Smooth muscle cell of the brain vasculature (primary cell): ENCODE data around the gene CAPZA3.
"Not testable (repeated sequence)": the region's sequence is repeated elsewhere in the genome, so short reads cannot be mapped to it uniquely, and the experiment has no call there.

ENCODE experiments used
- DNase-seq: peaks from one replicate; pipeline ENCODE4 v3.0.0-alpha.2; 2012; ENCODE audit warnings: low read depth, low spot score

CAPZA3 gene

DNA sequence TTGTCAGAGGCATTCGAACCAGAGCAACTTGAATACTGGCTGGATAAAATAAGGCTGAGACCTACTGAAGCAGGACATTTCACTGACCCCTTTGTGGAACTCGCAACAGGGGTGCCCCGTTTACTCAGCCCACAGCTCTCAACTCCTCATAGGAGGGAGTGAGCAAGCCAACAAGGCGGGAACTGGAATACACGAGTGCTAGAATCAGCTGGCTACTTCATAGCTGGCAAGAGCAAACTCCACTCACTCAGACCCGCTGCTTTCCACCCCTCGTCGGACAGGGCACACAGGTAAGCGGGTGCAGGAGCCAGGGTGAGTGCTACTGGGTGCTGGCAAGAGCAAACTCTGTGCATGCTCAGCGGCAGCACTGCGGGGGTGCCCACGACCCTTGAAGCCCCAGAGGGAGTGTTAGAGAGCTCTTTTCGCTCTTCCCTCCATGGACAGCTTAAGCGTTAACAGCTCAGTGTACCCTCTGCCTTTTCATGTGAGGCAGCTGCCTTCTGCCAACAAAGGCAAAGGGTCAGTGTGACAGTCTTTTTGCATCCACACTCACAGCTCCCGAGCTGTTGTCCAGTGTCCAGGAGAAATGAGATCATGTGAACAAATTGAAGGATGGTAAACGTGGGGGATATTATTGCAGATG lies 15.7 kb downstream of the CAPZA3 start:
- DNase-seq, result no peak

DNA sequence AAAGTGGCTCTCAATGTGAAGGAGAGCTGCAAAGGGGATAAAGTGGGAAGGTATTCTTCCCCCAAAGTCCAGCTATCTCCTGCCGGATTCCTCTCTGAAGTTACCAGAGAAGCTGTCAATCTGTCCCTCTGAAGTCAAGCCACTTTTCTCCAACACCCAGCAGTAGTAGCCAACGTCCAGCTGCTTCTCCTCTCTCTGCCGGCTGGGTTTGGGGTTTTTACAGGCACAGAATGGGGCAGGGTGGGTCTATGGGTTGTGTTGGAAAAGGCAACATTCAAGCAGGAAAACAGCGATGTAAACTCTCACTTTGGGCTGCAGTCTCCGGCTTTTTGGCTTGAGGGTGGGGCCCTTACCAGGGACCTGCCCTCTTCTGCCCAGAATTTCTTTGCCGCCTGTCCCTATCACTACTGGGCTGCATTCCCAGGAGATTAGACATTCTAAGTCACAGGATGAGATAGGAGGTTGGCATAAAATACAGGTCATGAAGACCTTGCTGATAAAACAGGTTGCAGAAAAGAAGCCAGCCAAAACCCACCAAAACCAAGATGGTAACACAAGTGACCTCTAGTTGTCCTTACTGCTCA lies 16.3 kb downstream of the CAPZA3 start:
- no peak for DNase-seq

DNA sequence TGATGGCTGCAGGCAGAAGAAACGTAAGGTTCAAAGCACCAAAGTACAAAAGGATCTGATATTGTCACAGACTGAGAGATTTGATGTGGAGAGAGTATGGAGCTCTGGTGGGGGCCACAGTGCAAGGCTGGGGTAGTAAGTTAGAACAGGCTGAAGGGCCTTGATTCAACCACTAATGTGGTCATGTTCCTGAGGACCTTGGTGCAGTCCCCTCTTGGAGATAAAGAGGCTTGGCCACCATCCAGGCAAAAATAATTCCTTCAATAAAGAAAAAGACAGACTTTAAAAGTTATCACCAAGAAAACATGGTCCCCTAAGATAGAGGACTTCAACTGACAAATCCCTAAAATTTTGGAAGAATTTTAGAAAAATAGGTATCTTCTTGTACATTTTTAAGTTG lies 17.4 kb downstream of the CAPZA3 start:
- no peak for DNase-seq

DNA sequence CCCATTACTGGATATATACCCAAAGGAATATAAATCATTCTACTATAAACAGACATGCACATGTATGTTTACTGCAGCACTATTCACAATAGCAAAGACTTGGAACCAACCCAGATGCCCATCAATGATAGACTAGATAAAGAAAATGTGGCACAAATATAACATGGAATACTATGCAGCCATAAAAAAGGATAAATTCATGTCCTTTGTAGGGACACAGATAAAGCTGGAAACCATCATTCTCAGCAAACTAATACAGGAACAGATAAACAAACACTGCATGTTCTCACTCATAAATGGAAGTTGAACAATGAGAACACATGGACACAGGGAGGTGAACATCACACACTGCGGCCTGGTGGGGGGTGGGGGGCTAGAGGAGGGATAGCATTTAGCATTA lies 28.6 kb downstream of the CAPZA3 start:
- DNase-seq, result not testable (repeated sequence)

DNA sequence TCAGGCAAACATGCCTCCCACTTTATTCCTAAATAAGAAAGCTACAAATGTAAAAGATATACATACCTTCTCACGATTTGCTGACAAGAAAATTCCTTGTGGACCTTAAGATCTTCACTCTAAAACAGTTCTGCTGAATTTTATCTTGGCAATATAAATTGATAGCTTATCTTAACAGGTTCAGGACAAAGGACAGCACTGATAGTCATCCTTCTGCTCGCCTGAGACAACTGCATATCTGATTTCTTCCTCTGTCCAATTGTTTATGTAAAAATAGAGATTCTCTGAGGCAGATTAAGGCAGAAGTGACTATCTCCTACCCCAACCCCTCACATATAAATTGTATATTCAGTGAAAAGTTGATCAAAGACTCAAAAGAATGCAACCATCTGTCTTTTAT lies 44.9 kb downstream of the CAPZA3 start:
- no peak for DNase-seq

DNA sequence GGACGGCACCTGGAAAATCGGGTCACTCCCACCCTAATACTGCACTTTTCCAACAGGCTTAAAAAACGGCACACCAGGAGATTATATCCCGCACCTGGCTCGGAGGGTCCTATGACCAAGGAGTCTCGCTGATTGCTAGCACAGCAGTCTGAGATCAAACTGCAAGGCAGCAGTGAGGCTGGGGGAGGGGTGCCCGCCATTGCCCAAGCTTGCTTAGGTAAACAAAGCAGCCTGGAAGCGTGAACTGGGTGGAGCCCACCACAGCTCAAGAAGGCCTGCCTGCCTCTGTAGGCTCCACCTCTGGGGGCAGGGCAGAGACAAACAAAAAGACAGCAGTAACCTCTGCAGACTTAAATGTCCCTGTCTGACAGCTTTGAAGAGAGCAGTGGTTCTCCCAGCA lies 47.5 kb downstream of the CAPZA3 start:
- DNase-seq, result not testable (repeated sequence)
